Stimulated activated CD4-positive, alpha-beta T cell treated with anti-CD3 and anti-CD28 coated beads, Interleukin-4, amount 100 ng/mL, for 24 hours (primary cell): ENCODE results near the gene ZCCHC14.
A peak's percentile ranks its signal among the peaks of the same experiment; 100 is the strongest.
"Not testable (repeated sequence)": the region's sequence is repeated elsewhere in the genome, so short reads cannot be mapped to it uniquely, and the experiment has no call there.

ENCODE experiments used
- DNase-seq: peaks from one replicate; pipeline ENCODE4 v3.0.0-alpha.2; 2020

Gene ZCCHC14

GRCh38 chr16:87404764-87405625, 87.8 kb downstream of the ZCCHC14 start:
- no peak for DNase-seq

DNA sequence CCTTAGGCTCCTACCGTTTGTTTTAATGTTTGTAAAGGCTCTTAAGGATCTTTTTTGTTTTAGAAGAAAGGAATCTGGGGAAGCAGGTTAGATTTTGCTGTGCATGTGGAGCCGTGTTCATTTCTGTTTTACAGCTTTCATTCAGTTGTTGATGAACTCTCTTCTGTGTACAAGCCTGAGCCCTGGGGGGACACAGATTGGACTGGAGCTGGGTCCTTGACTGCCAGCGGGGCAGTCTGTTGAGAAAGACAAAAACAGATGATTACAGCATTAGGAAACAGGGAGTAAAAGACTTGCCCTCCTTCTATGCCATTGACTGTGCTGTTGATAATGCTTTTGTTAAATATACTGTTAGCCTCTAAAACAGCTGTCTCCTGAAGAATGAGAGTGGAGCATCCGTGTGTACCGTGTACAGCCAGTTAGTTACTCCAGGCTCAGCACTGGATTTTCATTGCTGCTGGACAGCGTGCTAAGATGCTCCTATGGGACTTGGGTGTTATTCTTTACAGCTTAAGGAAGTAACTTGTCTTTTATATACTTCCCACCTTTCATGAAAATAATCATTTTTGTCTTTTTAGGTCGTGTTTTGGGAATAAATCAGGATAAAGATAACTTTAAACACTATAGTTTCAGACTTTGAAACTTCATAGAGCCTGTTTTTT, 97.5 kb downstream of the ZCCHC14 start:
- no peak for DNase-seq

DNA sequence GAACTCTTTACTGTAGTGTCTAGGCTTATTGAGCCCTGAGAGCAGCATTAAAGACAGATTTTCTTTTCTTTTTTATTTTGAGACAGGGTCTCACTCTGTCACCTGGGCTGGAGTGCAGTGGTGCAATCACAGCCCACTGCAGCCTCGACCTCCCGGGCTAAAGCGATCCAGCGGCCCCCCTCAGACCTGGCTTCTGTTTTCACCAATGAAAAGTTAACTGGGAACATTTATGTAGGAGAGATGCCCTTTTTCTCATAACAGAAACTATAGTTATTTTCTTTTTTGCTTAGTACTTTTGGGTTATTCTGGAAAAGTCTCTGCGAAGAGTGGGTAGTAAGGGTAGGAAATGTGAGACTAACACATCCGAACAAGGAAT, 99.2 kb downstream of the ZCCHC14 start:
- DNase-seq: no peak

DNA sequence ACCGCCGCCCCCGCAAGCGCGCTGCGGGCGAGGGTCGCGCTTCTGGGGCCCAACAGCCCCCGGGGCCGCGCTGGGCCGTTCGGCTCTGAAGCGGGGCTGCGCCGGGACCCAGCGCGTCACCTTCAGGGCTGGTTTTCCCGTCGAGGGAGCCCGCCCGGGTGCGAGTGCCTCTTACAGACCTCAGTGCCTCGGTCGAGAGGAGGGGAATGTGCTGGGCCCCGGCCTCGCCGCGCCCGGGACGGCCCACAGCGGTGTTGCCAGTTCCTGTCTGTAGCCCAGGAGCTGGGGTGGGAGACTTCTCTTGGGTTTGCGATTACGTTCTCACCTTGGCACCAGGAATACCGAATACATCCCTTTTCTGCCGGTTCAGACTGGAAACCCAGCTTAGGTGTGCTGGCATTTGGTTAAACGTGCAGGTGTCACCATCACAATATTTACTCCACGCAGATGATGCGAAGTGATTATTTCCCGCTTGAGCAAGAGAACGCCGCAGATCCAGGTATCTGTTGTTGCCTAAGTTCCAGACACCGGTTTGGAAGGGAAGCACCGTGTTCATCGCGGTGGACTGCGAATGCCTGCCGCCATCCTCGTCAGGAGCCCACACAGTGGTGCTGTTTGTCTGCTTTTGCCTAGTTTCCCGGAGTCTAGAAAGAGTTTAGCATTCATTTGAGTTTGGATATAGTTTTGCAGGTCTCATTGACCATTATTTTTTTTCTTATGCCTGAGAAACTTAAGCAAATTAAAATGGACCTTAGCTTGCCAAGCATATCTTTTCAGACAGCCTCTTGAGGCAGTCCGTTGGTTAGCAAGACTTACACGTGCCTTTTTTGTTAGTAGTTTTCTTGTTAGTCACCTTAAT, 99.8 kb downstream of the ZCCHC14 start:
- peak; percentile 50 for DNase-seq

GRCh38 chr16:87391950-87392820, 100.6 kb downstream of the ZCCHC14 start, which contains the start of gene MAP1LC3B:
MAP1LC3B (plus strand) TSS chr16:87392336; CDS start chr16:87392428, 92 bp downstream.
- peak; percentile 95 for DNase-seq

DNA sequence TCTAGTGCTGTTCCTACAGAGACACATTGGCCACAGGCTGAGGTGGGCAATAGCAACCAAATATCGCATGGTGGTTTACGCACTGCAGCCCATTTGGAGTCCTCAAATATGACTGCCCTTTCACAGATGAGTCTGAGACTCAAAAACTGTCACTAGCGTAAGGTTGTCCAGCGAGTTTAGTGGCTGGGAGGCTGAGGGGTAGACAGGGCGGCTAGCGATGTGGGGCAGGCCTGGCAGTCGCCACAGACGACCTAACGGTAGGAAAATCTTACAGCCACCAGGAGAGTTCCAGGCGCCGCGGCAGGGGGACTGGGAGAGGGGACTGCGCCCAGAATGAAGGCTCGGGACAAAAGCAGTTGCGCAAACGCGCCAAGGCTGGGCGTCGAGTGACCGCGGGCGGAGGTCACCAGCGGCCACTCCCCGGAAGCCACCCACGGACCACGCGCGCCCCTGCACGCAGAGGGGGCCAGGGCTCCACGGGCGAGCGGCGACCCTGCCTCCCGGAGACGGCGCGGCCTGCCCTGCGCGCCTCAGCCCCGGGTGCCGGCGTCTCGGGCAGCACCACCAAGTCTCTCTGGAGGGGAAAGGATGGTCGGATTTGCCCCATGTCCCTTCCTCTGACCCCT, 101.4 kb downstream of the ZCCHC14 start:
- DNase-seq: peak; percentile 15

DNA sequence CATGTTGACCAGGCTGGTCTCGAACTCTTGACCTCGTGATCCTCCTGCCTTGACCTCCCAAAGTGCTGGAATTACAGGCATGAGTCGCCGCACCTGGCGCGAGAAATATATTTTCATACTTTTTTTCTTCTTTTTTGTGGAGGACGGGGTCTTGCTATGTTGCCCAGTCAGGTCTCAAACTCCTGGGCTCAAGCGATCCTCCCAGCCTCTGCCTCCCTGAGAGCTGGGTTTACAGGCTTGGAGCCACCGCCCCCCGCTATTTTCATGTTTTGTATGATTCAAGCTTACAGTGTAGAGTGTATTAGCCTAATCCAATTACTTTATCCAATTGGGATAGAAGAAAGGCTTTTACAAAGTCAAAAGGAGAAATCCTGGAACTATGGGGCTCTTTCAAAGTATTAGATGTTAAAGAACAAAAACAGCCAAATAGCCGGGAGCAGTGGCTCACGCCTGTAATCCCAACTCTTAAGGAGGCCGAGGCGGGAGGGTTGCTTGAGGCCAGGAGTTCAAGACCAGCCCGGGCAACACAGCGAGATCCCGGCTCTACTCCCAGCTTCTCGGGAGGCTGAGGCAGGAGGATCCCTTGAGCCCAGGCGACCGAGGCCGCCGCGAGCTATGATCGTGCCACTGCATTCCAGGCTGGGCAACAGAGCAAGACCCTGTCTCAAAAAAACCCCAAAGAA, 102.0 kb downstream of the ZCCHC14 start:
- DNase-seq: no peak

- not testable (repeated sequence) for DNase-seq
Observed at GRCh38 chr16:87389914-87390313, 102.9 kb downstream of the ZCCHC14 start.

DNA sequence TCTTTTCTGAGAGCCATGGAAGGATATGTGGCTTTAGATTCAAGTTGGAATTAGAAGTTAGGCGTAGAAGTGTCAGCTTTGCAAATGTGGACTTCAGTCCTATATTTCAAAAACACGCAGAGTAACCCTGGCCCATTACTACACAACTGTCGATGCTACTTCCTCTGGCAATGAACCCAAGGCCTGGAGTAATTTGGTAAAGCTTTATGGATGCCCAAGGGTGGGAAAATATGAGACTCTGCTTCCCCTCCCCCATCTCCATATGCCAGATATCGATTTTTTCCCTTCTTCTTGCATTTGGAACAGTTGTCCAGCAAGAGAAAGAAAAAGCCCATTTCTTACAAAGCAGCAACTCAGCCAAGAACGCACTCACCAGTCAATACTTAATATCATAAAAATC, 103.6 kb downstream of the ZCCHC14 start:
- DNase-seq: no peak

- DNase-seq: no peak
Observed at GRCh38 chr16:87388818-87389134, 104.0 kb downstream of the ZCCHC14 start.

GRCh38 chr16:87387942-87388817, 104.6 kb downstream of the ZCCHC14 start:
- DNase-seq: peak; percentile 90

GRCh38 chr16:87384875-87385167, 108.0 kb downstream of the ZCCHC14 start:
- not testable (repeated sequence) for DNase-seq

DNA sequence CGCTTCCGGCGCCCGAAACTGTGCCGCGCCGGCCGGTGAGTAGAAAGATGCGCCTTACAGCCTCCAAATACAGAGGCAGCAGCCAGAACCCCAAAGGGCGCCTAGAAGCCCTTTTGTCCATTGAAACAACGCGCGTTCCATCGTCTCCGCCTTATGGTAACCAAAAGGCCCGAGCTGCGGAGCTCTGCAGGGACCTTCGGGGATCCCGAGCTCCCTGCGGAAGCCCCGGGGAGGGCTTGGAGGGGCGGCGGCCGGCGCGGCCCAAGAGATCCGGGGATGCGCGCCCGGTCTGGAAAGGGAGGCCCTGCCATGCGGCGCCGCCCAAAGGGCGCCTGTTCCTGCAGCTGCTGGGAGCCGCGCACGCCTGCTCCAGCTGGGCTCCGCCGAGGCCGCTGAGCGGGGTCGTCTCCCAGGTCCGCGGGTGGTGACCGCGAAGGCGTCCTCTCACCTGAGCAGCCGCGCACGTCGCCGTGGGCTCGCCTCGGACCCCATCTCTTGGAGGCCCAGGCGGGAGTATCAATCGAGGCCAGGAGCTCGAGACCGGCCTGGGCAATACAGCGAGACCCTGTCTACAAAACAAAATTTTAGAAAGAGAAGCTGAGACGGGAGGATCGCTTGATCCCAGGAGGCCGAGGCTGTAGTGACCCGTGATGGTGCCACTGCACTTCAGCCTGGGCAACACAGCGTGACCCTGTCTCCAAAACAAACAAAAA, 108.5 kb downstream of the ZCCHC14 start:
- DNase-seq: no peak

DNA sequence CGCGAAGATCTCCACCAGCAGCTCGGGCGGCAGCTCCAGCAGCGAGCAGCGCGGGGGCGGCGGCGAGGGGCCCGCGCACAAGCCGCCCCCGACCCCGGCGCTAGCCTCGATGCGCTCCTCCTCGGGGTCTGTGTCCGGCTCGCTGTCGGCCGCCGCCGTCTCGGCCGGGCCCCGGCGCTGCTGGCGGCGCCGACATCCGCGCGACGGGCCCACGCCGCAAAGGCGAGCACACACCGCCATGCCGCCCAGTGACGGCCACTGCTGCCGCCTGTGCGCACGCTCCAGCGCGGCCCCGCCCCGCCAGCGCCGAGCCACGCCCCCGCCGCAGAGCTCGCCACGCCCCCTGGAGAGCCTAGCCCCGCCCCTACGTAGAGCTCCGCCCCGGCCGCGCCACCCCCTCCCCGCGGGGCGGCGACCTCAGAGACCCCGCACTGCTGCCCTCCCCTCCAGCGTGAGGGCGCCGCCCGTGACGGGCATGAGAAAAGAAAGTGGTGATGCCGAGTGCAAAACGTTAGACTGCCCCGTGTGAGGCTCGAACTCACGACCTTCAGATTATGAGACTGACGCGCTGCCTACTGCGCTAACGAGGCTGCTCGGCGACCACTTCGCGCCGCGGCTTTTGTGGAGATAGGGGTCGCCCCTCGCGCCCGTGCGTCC, 109.2 kb downstream of the ZCCHC14 start, which contains the start of gene FBXO31:
Gene FBXO31, minus strand, starts transcription at position 272 of the 657 bp plus-strand sequence. Its CDS starts 32 bp downstream, at position 240.
- DNase-seq: peak; percentile 94

DNA sequence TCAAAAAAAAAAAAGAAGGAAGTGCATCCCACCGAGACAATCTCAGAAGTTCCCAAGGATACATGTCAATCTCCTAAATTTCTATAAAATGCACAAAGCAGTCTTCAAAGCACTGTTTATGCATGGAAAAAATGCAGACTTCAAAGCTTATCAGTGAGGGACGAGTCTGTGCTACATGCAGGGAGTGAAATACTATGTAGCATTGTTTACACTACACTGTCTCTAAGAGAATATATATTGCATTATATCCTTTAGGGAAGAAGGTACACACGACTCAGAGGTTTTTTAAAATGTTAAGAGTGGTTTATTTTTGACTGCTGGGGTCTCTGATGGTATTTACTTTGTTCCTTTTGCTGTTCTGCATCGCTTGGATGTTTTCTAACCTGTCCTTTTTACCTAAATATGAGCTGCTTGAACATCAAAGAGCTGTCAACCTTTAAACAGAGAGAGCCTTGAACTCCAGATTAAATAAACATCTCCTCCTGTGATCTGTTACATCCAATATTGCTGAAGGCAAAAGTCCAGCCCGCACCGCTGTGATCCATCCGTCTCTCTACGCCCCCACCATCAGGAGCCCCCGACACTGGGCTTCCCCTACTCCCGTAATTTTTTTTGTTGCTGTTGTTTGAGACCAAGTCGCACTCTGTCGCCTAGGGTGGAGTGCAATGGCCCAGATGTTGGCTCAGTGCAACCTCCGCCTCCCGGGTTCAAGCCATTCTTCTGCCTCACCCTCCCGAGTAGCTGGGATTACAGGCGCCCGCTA, 110.6 kb downstream of the ZCCHC14 start:
- no peak for DNase-seq

DNA sequence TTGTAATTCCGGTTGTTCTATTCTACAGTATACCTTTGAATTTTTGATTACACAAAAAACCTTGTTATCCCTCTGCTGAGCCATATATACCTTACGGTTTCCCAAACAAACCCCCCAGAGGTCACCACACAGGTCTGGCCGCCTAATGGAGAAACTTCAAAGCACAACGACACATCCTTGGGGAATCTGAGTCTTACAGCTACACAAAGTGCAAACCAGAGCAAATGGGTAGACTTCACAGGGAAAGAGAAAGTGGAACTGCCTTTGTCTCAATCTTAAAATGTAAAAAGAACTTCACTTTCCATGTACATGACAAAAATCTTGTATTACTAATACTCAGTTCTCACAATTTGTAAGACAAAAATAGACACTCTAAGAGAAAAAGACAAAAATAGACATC, 111.9 kb downstream of the ZCCHC14 start:
- no peak for DNase-seq

- DNase-seq: no peak
Observed at GRCh38 chr16:87380403-87380802, 112.4 kb downstream of the ZCCHC14 start.

GRCh38 chr16:87379312-87379752, 113.5 kb downstream of the ZCCHC14 start:
- DNase-seq: not testable (repeated sequence)
